Smooth muscle cell (in vitro differentiated cells): ENCODE measurements around the gene HAVCR2. TPM values are rescaled to one million over a fixed set of nuclear protein-coding genes. Genes with fewer than 3 reads are reported as not detected.

ENCODE experiments used
- DNase-seq: peaks from one replicate; lab custom pipeline; 2025; ENCODE audit not compliant: unreplicated experiment; lab: John Stamatoyannopoulos, UW
- H2AFZ ChIP-seq: fragments of 200-600 bp; sonication (generic); 2 replicates; pipeline ENCODE4 v1.6.0; 2016; ENCODE audit warnings: antibody characterized with exemption, low read depth, mild to moderate bottlenecking
- H3F3A ChIP-seq: fragments of 200-600 bp; sonication (generic); 2 replicates; pipeline ENCODE4 v1.6.0; 2017; ENCODE audit warnings: antibody characterized with exemption, low read depth
- H3K27ac ChIP-seq: fragments of 200-600 bp; sonication (generic); 2 replicates; pipeline ENCODE4 v1.5.1; 2016; ENCODE audit warnings: low read depth, mild to moderate bottlenecking
- H3K27me3 ChIP-seq: fragments of 200-600 bp; sonication (generic); 2 replicates; pipeline ENCODE4 v1.6.1; 2016; ENCODE audit warnings: low read depth, mild to moderate bottlenecking
- H3K36me3 ChIP-seq: fragments of 200-600 bp; sonication (generic); 2 replicates; pipeline ENCODE4 v1.5.1; 2016; ENCODE audit warnings: low read depth
- H3K4me1 ChIP-seq: fragments of 200-600 bp; sonication (generic); 2 replicates; pipeline ENCODE4 v1.5.1; 2016; ENCODE audit warnings: low read depth
- H3K4me2 ChIP-seq: fragments of 200-600 bp; sonication (generic); 2 replicates; pipeline ENCODE4 v1.6.0; 2016; ENCODE audit warnings: mild to moderate bottlenecking
- H3K4me3 ChIP-seq: fragments of 200-600 bp; sonication (generic); 2 replicates; pipeline ENCODE4 v1.5.1; 2016; ENCODE audit warnings: mild to moderate bottlenecking
- H3K79me2 ChIP-seq: fragments of 200-600 bp; sonication (generic); 2 replicates; pipeline ENCODE4 v1.6.0; 2016; ENCODE audit warnings: low read depth, mild to moderate bottlenecking
- H3K9ac ChIP-seq: fragments of 200-600 bp; sonication (generic); 2 replicates; pipeline ENCODE4 v1.6.0; 2016; ENCODE audit warnings: low read depth
- H3K9me3 ChIP-seq: fragments of 200-600 bp; sonication (generic); replicated peaks from 2 replicates; pipeline ENCODE4 v1.5.1; 2016; ENCODE audit warnings: low read depth
- H4K20me1 ChIP-seq: fragments of 200-600 bp; sonication (generic); 2 replicates; pipeline ENCODE4 v1.6.0; 2016; ENCODE audit warnings: low read depth
- CTCF ChIP-seq: fragments of 200-600 bp; sonication (generic); IDR thresholded peaks from 2 replicates; pipeline ENCODE4 v1.5.1; 2017; ENCODE audit warnings: borderline replicate concordance, mild to moderate bottlenecking, antibody characterized with exemption; ENCODE audit not compliant: insufficient read depth, poor library complexity, severe bottlenecking
- WGBS: methylation state at CpG from one replicate; pipeline ENCODE4 v1.1.7; 2016; ENCODE audit warnings: low lambda C conversion rate; 5-methylcytosine and 5-hydroxymethylcytosine counted together
- polyA plus RNA-seq: library from polyadenylated mRNA; unstranded; fragments of >200 nt; fragmentation: Nextera tagmentation; extraction: Ambion mirVana; gene quantifications from 2 replicates; pipeline ENCODE4 v1.2.1, GENCODE V29; 2016
- total RNA-seq: library from RNA; depleted of rRNA; stranded (reverse); fragments of >200 nt; gene quantifications from 2 replicates; pipeline ENCODE4 v1.2.3, GENCODE V29; 2014

Gene HAVCR2
- total and polyA plus RNA-seq, 2 experiments from 2014 or later = 0.04 to 0.17 TPM

- no peak overlapping the region for H3K9ac ChIP-seq
- no peaks in the 10 kb centered on the region for H3K4me1 ChIP-seq
- H4K20me1 ChIP-seq = no peaks in the 10 kb centered on the region
- 48% methylated on average over 3 of the region's 3 CpGs for WGBS
- H3K27me3 ChIP-seq = no peaks in the 10 kb centered on the region
- no peak overlapping the region for H3K4me3 ChIP-seq
- H3K27ac ChIP-seq = no peak overlapping the region
- H2AFZ ChIP-seq = no peak overlapping the region
- H3F3A ChIP-seq = peaks cover 7% of the 10 kb centered on the region
- DNase-seq = no peak
- no peak overlapping the region for H3K4me2 ChIP-seq
- no peak for TF ChIP-seq CTCF
- H3K9me3 ChIP-seq = no peaks in the 10 kb centered on the region
- no peaks in the 10 kb centered on the region for H3K79me2 ChIP-seq
- H3K36me3 ChIP-seq = no peaks in the 10 kb centered on the region
These were observed 62.8 kb downstream of the HAVCR2 start for GRCh38 chr5:157046041-157046440.

GRCh38 chr5:157045601-157046000, 63.2 kb downstream of the HAVCR2 start:
- H3K4me3 ChIP-seq = no peak overlapping the region
- no peaks in the 10 kb centered on the region for H3K9me3 ChIP-seq
- no peak overlapping the region for H3K4me2 ChIP-seq
- no peaks in the 10 kb centered on the region for H3K27me3 ChIP-seq
- H3K9ac ChIP-seq = no peak overlapping the region
- no peaks in the 10 kb centered on the region for H3K79me2 ChIP-seq
- H4K20me1 ChIP-seq = no peaks in the 10 kb centered on the region
- DNase-seq = no peak
- no peak for TF ChIP-seq CTCF
- H2AFZ ChIP-seq = no peak overlapping the region
- 55% methylated on average over 3 of the region's 3 CpGs for WGBS
- peaks cover 7% of the 10 kb centered on the region for H3F3A ChIP-seq
- H3K4me1 ChIP-seq = no peaks in the 10 kb centered on the region
- H3K36me3 ChIP-seq = no peaks in the 10 kb centered on the region
- no peak overlapping the region for H3K27ac ChIP-seq

- DNase-seq = no peak
- H3K4me2 ChIP-seq = no peak overlapping the region
- no peaks in the 10 kb centered on the region for H3K79me2 ChIP-seq
- H3K9me3 ChIP-seq = no peaks in the 10 kb centered on the region
- H3K4me1 ChIP-seq = peaks cover 15% of the 10 kb centered on the region
- H3F3A ChIP-seq = no peaks in the 10 kb centered on the region
- WGBS = 39% methylated on average over 5 of the region's 5 CpGs
- no peak for TF ChIP-seq CTCF
- no peaks in the 10 kb centered on the region for H4K20me1 ChIP-seq
- H2AFZ ChIP-seq = no peak overlapping the region
- no peak overlapping the region for H3K27ac ChIP-seq
- no peaks in the 10 kb centered on the region for H3K36me3 ChIP-seq
- H3K9ac ChIP-seq = no peak overlapping the region
- no peaks in the 10 kb centered on the region for H3K27me3 ChIP-seq
- H3K4me3 ChIP-seq = no peak overlapping the region
These were observed 70.2 kb downstream of the HAVCR2 start for GRCh38 chr5:157038568-157039187.

Other genes with a start within 250 kb of the HAVCR2 start
- not detected in 2 replicates for gene TIMD4, start 145.8 kb downstream of the HAVCR2 start, total RNA-seq
- gene TIMD4, start 145.8 kb downstream of the HAVCR2 start, polyA plus RNA-seq = not detected in 2 replicates
- gene HAVCR1, start 49.9 kb downstream of the HAVCR2 start, total RNA-seq = 0.72 TPM in 1 of 2 replicates, not detected in the other
- not detected in 2 replicates for gene HAVCR1, start 49.9 kb downstream of the HAVCR2 start, polyA plus RNA-seq
- gene MED7, start 33.8 kb upstream of the HAVCR2 start, total RNA-seq = 9.3 and 12.2 TPM in 2 replicates
- 12.7 and 13.5 TPM in 2 replicates for gene MED7, start 33.8 kb upstream of the HAVCR2 start, polyA plus RNA-seq
- gene GARIN3, start 57.2 kb upstream of the HAVCR2 start, total RNA-seq = not detected in 2 replicates
- gene GARIN3, start 57.2 kb upstream of the HAVCR2 start, polyA plus RNA-seq = not detected in 2 replicates
- gene ITK, start 71.8 kb upstream of the HAVCR2 start, total RNA-seq = 1.7 and 1.8 TPM in 2 replicates
- gene ITK, start 71.8 kb upstream of the HAVCR2 start, polyA plus RNA-seq = 0.97 TPM in 1 of 2 replicates, not detected in the other
- gene CYFIP2, start 157.1 kb upstream of the HAVCR2 start, total RNA-seq = 9.7 and 17.8 TPM in 2 replicates
- 11.4 and 28.6 TPM in 2 replicates for gene CYFIP2, start 157.1 kb upstream of the HAVCR2 start, polyA plus RNA-seq